ENCODE data around the gene PDE4DIP. TPM values are rescaled to one million over a fixed set of nuclear protein-coding genes. Genes with fewer than 3 reads are reported as not detected.
"Not testable (repeated sequence)": the region's sequence is repeated elsewhere in the genome, so short reads cannot be mapped to it uniquely, and the experiment has no call there.

PDE4DIP gene
- total and polyA plus RNA-seq, 4 donors, result 70.7 to 339 (median 138) TPM

- H3K27ac ChIP-seq (ENCODE audit: low read depth in 1 of 2, low read length in 2 of 2); H3K36me3 ChIP-seq (ENCODE audit: control insufficient read depth in 1 of 2, insufficient read depth in 2 of 2, low read length in 1 of 2); H3K4me3 ChIP-seq (ENCODE audit: low read length in 2 of 2); DNase-seq; intact Hi-C loops (cut with DNase I); H3K9me3 ChIP-seq (ENCODE audit: control insufficient read depth, low read length); H3K27me3 ChIP-seq (ENCODE audit: control insufficient read depth in 1 of 2, insufficient read depth in 2 of 2, low read length in 1 of 2); ATAC-seq (ENCODE audit: low FRiP score); H3K4me1 ChIP-seq (ENCODE audit: control insufficient read depth in 1 of 2, insufficient read depth in 2 of 2, low read length in 2 of 2): not testable (repeated sequence)
- 89 to 94% methylated on average over 1 of the region's 3 CpGs for WGBS, 2 donors
Observed at GRCh38 chr1:148923798-148924197, 79.6 kb downstream of the PDE4DIP start.

- H3K27me3 ChIP-seq (ENCODE audit: control insufficient read depth in 1 of 2, insufficient read depth in 2 of 2, low read length in 1 of 2); ATAC-seq (ENCODE audit: low FRiP score); H3K4me3 ChIP-seq (ENCODE audit: low read length in 2 of 2); DNase-seq; H3K4me1 ChIP-seq (ENCODE audit: control insufficient read depth in 1 of 2, insufficient read depth in 2 of 2, low read length in 2 of 2); H3K9me3 ChIP-seq (ENCODE audit: control insufficient read depth, low read length); intact Hi-C loops (cut with DNase I); H3K36me3 ChIP-seq (ENCODE audit: control insufficient read depth in 1 of 2, insufficient read depth in 2 of 2, low read length in 1 of 2); H3K27ac ChIP-seq (ENCODE audit: low read depth in 1 of 2, low read length in 2 of 2): not testable (repeated sequence)
- no CpG with 5 or more reads among the region's 1 CpG for WGBS, 2 donors
Observed at GRCh38 chr1:148927645-148928044, 83.4 kb downstream of the PDE4DIP start.

DNA sequence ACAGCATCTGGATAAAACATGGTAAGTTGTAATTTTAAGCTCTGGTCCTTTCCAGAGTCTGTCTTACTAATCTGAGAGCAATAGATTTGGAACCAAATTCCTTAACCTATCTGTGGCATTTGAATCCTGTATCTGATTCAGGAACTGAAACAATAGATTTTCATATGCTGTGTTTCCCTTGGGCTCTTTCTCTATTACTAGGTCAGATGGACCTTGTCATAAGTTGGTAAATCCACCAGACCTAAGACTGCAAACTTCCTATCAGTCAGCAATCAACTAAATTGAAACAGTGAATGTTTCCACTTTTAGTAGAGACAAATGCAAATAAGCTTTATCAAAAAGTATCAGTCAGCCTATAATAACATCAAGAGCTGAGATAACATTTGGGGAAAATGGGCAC lies 85.0 kb downstream of the PDE4DIP start:
- DNase-seq; H3K4me3 ChIP-seq (ENCODE audit: low read length in 2 of 2); ATAC-seq (ENCODE audit: low FRiP score); H3K4me1 ChIP-seq (ENCODE audit: control insufficient read depth in 1 of 2, insufficient read depth in 2 of 2, low read length in 2 of 2); H3K27ac ChIP-seq (ENCODE audit: low read depth in 1 of 2, low read length in 2 of 2); intact Hi-C loops (cut with DNase I); H3K27me3 ChIP-seq (ENCODE audit: control insufficient read depth in 1 of 2, insufficient read depth in 2 of 2, low read length in 1 of 2); H3K9me3 ChIP-seq (ENCODE audit: control insufficient read depth, low read length); H3K36me3 ChIP-seq (ENCODE audit: control insufficient read depth in 1 of 2, insufficient read depth in 2 of 2, low read length in 1 of 2): not testable (repeated sequence)

DNA sequence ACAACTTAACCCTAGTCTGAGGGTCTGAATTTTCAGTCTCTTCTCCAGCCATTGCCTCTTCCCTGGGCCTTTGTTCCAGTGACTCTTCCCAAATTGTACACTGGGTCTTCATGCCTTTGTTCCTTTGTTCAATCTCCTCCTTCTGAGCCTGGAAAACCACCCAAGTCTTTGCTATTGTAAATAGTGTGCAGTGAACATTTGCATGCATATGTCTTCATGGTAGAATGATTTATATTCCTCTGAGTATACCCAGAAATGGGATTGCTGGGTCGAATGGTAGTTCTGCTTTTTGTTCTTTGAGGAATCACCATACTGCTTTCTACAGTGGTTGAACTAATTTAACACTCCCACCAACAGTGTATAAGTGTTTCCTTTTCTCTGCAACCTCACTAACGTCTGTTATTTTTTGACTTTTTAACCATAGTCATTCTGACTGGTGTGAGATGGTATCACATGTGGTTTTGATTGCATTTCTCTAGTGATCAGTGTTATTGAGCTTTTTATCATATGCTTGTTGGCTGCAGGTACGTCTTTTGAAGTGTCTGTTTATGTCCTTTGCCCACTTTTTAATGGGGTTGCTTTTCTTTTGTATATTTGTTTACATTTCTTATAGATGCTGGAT lies 91.3 kb downstream of the PDE4DIP start:
- H3K27me3 ChIP-seq (ENCODE audit: control insufficient read depth in 1 of 2, insufficient read depth in 2 of 2, low read length in 1 of 2); DNase-seq; ATAC-seq (ENCODE audit: low FRiP score); H3K9me3 ChIP-seq (ENCODE audit: control insufficient read depth, low read length); H3K36me3 ChIP-seq (ENCODE audit: control insufficient read depth in 1 of 2, insufficient read depth in 2 of 2, low read length in 1 of 2); intact Hi-C loops (cut with DNase I); H3K4me3 ChIP-seq (ENCODE audit: low read length in 2 of 2); H3K4me1 ChIP-seq (ENCODE audit: control insufficient read depth in 1 of 2, insufficient read depth in 2 of 2, low read length in 2 of 2); H3K27ac ChIP-seq (ENCODE audit: low read depth in 1 of 2, low read length in 2 of 2): not testable (repeated sequence)
- no CpG with 5 or more reads among the region's 3 CpGs for WGBS, 2 donors

DNA sequence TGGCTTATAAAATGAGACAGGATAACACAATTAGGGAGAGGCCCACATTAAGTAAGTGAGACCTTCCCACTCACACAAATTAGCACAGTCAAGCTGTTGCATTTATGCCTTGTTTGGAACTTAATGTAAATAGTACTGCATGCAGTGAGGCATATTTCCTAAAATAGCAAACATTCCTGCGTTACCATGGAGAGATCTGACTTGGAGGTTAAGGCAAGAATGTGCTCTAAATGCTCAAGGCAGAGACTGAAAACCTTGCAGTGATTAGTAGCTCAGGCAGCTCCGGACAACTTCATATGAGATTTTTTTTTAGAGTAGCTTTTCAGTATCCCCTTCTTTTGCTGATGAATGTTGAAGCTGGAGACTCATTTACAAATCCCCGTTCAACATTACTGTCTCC lies 98.7 kb downstream of the PDE4DIP start:
- WGBS, 2 donors, result no CpG with 5 or more reads among the region's 3 CpGs
- H3K27ac ChIP-seq (ENCODE audit: low read depth in 1 of 2, low read length in 2 of 2); H3K4me1 ChIP-seq (ENCODE audit: control insufficient read depth in 1 of 2, insufficient read depth in 2 of 2, low read length in 2 of 2); H3K4me3 ChIP-seq (ENCODE audit: low read length in 2 of 2); H3K27me3 ChIP-seq (ENCODE audit: control insufficient read depth in 1 of 2, insufficient read depth in 2 of 2, low read length in 1 of 2); H3K36me3 ChIP-seq (ENCODE audit: control insufficient read depth in 1 of 2, insufficient read depth in 2 of 2, low read length in 1 of 2); ATAC-seq (ENCODE audit: low FRiP score); DNase-seq; intact Hi-C loops (cut with DNase I); H3K9me3 ChIP-seq (ENCODE audit: control insufficient read depth, low read length): not testable (repeated sequence)

GRCh38 chr1:148945130-148945529 lies 100.9 kb downstream of the PDE4DIP start:
- H3K36me3 ChIP-seq (ENCODE audit: control insufficient read depth in 1 of 2, insufficient read depth in 2 of 2, low read length in 1 of 2); H3K9me3 ChIP-seq (ENCODE audit: control insufficient read depth, low read length); ATAC-seq (ENCODE audit: low FRiP score); H3K4me1 ChIP-seq (ENCODE audit: control insufficient read depth in 1 of 2, insufficient read depth in 2 of 2, low read length in 2 of 2); H3K27me3 ChIP-seq (ENCODE audit: control insufficient read depth in 1 of 2, insufficient read depth in 2 of 2, low read length in 1 of 2); intact Hi-C loops (cut with DNase I); H3K4me3 ChIP-seq (ENCODE audit: low read length in 2 of 2); H3K27ac ChIP-seq (ENCODE audit: low read depth in 1 of 2, low read length in 2 of 2); DNase-seq: not testable (repeated sequence)
- no CpG with 5 or more reads among the region's 1 CpG for WGBS, 2 donors

GRCh38 chr1:148948768-148949167 lies 104.5 kb downstream of the PDE4DIP start:
- H3K9me3 ChIP-seq (ENCODE audit: control insufficient read depth, low read length); H3K4me1 ChIP-seq (ENCODE audit: control insufficient read depth in 1 of 2, insufficient read depth in 2 of 2, low read length in 2 of 2); intact Hi-C loops (cut with DNase I); ATAC-seq (ENCODE audit: low FRiP score); H3K27ac ChIP-seq (ENCODE audit: low read depth in 1 of 2, low read length in 2 of 2); H3K4me3 ChIP-seq (ENCODE audit: low read length in 2 of 2); DNase-seq; H3K27me3 ChIP-seq (ENCODE audit: control insufficient read depth in 1 of 2, insufficient read depth in 2 of 2, low read length in 1 of 2); H3K36me3 ChIP-seq (ENCODE audit: control insufficient read depth in 1 of 2, insufficient read depth in 2 of 2, low read length in 1 of 2): not testable (repeated sequence)
- WGBS, 2 donors, result 90 to 94% methylated on average over 4 of the region's 4 CpGs

- peak overlapping the region; percentile 30 to 41 for H3K4me3 ChIP-seq (ENCODE audit: low read length in 2 of 2)
- H3K4me1 ChIP-seq (ENCODE audit: control insufficient read depth in 1 of 2, insufficient read depth in 2 of 2, low read length in 2 of 2); intact Hi-C loops (cut with DNase I); H3K27me3 ChIP-seq (ENCODE audit: control insufficient read depth in 1 of 2, insufficient read depth in 2 of 2, low read length in 1 of 2); H3K36me3 ChIP-seq (ENCODE audit: control insufficient read depth in 1 of 2, insufficient read depth in 2 of 2, low read length in 1 of 2); H3K27ac ChIP-seq (ENCODE audit: low read depth in 1 of 2, low read length in 2 of 2); H3K9me3 ChIP-seq (ENCODE audit: control insufficient read depth, low read length): not testable (repeated sequence)
- WGBS, 2 donors, result 1 to 4% methylated on average over 14 to 33 of the region's 44 CpGs
- peak; percentile 88 to 90 for DNase-seq
- peak; percentile 91 for ATAC-seq (ENCODE audit: low FRiP score)
Observed at GRCh38 chr1:148951336-148952227, 107.4 kb downstream of the PDE4DIP start.

All from aorta (tissue), 5 donors.